NCI-H345 treated with DMSO at 0.1 percent for 48 hours (cell line): ENCODE results near the gene PRM1.

Experiments
- DNase-seq: peaks from one replicate; lab custom pipeline; 2025; ENCODE audit not compliant: unreplicated experiment; lab: John Stamatoyannopoulos, UW

PRM1 gene

DNA sequence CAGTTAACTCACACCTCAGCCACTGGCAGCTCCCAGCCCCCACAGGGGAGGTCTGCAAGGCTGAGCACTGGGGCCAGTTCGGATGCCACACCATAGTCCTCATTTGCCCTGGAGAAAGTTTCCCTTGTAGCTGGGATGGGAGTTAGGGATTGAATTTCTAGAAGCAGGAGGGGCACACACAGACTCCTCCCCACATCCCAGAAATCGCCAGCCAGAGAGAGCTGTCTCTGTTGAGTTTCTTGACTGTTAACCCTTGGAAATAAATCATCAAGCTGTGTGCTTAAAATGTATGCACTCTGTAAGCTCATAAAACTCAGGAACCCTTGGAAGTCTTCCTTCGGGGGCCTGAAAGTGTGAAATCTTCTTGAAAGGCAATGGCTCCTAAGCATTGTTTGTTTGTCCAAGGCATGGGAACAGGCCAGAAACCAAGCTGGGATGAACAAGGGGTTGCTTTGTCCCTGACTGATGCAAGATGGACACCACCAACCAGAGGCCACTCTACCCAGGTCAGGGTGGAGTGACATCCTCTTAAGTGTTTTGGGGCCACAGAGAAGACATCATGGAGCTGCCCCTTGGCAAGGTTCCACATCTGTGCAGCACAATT, 7.3 kb downstream of the PRM1 start:
- DNase-seq: no peak

- no peak for DNase-seq
These were observed 8.0 kb downstream of the PRM1 start, which contains the start of gene PRM3 for GRCh38 chr16:11272921-11273720. PRM3 (minus strand) TSS chr16:11273629; CDS start chr16:11273595, 34 bp downstream.

DNA sequence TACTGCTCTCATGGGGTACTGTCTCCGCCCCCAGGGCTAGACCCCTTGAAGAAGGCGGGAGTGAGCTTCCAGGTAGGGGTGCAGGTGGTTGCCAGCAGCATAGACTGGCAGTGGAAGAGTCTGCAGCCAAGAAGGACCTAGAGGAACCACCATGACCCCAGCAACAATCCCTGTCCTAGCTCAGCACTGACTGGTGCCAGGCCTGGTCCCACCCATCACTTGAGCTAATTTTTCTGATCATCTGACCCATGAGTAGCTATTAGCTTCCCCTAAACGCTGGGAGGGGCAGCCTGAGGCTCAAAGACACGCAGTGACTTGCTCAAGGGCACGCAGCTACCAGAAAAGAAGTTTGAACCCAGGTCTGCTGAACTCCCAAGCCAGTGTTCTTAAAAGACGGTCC, 8.6 kb downstream of the PRM1 start:
- no peak for DNase-seq

DNA sequence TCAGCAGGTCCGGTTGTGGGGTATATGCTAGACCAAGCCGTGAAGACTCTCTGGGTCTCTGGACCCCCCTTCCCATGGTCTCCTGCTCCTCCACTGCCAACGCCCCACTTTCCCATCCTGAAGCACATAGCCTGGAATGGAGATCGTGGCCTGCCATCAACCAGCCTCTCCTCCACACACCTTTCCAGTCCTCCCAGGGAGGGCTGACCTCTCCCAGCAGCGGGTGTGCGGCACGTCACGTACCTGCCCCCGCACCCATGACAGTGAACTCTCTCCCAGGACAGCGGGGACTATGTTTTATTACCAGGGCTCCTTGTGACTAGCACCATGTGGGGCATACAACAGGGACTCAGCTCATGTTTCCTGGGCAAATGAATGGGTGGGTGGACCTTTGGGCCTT, 9.5 kb downstream of the PRM1 start:
- no peak for DNase-seq

- no peak for DNase-seq
These were observed 10.4 kb downstream of the PRM1 start for GRCh38 chr16:11270602-11271162.

DNA sequence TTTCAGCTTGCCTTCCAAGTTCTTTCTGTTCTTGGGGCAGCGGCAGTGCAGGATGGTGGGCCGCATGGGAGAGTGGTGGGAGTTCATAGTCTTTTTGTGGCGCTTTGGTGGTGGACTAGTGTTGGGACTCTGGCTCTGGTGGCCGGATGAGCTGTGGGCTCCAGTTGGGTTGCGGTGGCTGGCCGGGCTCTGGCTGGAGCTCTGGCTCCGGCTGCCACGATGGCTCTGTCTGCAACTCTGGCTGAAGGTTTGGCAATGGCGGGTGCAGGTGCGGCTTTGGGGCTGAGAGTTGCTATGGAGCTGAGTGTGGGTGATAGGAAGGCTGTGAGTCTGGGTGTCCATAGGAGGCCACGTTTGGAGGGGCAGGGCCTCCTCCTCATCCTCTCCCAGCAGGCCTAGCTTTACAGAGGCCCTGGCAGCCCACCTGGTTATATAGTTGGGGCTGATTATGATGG, 12.2 kb downstream of the PRM1 start, which contains the start of gene TNP2:
Gene TNP2, minus strand, starts transcription at position 405 of the 455 bp plus-strand sequence. Its CDS starts 63 bp downstream, at position 342.
- DNase-seq: no peak

- DNase-seq: no peak
These were observed 16.0 kb downstream of the PRM1 start for GRCh38 chr16:11265124-11265523.

DNA sequence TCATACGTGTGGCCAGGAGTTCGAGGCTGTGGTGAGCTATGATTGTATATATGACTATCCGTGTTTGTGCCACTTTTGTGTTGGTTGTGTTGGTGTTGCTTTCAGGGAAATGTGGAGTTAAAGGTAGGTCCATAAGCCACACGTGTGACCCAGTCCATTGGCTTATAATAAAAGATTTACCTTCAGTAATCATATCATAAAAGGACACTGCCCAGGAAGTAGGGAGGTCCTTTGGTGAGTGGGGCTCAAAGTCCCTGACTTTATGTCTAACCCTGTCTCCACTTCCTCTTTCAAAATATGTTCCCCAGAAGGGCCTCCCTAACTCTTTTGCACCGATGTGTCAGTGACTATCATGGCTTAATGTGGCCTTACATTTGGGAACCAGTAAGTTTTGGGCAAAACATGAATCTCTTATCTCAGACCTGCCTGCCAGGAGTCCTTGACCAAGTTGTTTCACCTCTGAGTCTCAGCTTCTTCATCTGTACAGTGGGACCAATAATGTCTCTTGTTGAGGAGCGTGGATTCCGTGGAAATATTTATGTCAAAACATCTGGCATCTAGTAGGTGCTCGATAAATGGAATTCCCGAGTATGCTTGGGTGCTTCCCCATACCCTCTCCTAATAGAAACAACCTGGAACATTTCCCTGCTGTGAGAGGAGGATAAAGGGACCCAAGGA, 16.8 kb downstream of the PRM1 start:
- no peak for DNase-seq

DNA sequence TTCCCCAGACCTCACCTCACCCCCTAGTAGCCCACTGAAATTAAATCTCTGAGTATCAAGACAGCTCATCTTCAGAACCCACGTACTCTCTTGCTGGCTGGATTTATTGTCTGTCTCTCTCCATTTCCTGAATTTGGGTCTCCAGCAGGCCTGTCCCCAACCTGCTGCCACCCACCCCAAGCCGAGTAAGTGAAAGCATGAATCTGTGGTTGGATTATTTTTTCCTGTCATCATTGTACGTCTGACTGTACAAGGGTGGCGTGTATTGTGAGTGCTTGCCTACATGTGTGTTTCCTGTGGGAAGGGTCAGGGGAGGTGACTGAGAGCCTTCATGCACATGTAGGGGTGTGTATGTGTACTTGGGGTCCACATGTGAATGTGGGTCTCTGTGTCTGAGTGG, 17.4 kb downstream of the PRM1 start:
- DNase-seq: no peak

GRCh38 chr16:11262915-11263314, 18.2 kb downstream of the PRM1 start:
- DNase-seq: no peak

DNA sequence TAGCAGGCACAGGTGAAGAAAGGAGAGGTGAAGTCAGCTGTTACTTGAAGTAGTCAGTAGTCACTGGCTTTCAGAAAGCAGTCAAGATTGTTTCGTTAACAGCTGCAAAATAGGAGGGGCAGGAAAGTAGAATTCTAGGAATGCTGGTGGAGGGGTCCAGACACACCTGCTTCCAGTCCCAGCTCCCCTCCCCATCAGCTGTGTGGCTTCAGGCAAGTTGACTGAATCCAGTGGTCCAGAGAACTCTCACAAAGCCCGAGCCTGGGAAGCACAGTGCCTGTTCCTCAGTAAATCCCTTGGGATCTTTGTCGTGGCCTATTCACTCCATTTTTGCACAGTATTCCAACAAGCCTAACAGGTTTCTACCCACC, 20.5 kb downstream of the PRM1 start:
- no peak for DNase-seq

DNA sequence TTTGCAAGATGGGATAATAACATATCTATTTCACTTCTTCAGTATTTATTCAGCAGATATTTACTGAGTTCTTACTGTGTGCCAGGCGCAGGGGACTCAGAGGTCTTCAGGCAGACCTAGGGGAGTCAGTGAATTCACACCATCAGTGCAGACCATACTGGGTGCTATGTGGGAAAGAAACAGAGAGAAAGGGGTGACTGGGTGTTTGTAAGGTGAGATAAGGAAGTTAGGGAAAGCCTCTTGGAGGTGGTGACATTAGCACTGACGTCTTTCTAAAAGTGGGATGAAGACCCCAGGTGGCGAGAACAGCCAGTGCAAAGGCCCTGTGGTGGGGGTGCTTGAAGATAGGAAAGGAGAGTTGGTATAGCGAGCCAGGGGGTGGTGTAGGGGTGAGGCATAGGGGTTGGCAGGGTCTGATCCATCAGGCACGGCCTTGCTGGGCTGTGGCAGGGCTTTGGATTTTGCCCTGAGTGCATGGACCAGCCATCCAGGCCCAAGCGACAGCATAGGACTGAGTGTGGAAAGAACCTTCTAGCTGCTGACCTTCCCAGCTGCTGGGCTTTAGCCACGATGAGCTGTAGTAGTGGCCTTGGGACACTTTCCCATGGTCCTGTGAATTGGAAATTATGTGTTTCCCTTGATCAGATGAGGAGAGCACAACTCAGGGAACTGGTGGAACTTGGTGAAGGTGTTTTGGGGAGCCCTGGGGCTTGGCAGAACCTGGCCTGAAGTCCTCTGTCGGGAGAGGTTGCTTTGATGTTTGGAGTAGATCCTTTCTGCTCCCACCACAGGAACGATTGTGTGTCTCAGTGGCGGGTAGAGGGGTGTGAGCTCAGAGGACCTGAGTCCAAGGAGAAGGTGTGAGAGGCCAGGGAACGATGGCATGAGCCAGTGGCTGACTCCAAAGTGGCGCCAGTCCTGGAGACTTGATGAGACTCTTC, 21.2 kb downstream of the PRM1 start:
- no peak for DNase-seq

DNA sequence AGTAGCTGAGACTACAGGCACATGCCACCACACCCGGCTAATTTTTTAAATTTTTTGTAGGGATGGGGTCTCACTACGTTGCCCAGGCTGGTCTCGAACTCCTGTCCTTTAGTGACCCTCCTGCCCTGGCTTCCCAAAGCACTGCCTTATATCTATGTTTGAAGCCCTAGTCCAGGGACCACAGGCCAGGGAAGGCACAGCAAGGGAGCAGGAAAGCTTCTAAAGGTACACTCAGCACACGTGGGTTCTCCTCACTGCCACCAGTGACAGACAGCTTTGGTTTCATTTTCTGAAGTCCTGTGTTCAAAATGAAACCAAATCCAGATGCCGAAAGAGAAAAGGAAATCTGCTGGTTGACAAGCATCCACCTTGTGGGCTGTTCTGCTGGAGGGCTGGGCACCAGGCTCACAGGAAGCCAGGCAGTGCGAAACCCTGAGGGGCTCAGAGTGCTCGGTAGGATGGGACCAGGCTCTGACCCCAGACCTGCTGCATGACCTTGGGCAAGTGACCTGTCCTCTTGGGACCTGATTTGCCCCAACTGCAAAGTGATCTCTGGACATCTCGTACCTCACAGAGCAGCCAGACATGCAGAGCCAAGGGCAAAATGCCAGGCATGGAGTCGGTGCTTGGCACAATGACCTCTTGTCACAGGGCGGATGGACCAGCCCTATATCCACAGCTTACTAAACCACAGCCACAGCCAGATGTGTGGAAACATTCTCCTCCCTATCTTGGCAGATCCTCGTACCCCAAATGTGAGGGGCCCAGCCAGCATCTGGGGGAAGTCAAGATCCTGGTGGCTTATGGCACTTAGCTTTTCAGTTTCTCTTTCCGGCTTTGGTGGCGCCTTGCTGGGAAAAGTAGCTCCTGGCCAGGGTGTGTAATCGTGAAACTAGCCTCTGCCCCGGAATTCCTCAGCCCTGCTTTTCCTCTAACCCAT, 22.3 kb downstream of the PRM1 start:
- DNase-seq: no peak

DNA sequence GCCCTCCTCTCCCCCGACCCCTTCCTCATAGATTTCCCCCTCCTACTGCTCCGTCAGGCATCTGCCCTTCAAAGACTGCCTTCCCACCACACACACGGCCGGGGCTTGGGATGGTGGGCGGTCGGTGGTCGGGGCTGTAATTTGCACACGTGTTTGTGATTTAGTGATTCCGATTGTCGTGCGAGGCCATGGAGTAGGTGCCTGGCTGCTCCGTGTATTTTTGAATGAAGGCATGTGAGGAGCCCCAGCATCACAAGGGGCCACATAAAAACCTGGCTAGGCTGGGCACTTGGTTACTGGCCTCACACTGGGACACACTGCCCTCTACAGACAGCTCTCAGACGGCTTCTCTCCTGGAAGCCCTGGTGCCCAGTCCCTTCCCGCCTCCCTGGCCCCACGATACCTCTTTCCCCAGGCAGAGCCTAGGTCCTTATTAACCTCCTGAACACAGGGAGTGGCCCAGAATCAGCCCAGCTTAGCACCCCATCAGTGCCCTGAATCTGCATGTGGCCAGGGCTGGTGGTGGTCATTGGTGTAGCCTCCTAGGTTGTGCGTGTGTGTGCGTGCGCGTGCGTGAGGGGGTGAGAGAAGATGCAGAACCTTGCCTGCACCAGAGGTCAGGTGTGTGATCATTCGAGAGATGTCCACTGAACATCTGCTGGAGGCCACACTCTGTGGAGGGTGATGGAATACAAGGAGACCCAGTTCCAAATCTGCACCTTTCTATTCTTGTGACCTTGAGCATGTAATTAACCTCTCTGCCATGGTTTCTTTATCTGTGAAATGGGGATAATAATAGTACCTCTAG, 23.8 kb downstream of the PRM1 start:
- peak; percentile 50 for DNase-seq

- DNase-seq: peak; percentile 22
These were observed 24.4 kb downstream of the PRM1 start for GRCh38 chr16:11256661-11257130.

DNA sequence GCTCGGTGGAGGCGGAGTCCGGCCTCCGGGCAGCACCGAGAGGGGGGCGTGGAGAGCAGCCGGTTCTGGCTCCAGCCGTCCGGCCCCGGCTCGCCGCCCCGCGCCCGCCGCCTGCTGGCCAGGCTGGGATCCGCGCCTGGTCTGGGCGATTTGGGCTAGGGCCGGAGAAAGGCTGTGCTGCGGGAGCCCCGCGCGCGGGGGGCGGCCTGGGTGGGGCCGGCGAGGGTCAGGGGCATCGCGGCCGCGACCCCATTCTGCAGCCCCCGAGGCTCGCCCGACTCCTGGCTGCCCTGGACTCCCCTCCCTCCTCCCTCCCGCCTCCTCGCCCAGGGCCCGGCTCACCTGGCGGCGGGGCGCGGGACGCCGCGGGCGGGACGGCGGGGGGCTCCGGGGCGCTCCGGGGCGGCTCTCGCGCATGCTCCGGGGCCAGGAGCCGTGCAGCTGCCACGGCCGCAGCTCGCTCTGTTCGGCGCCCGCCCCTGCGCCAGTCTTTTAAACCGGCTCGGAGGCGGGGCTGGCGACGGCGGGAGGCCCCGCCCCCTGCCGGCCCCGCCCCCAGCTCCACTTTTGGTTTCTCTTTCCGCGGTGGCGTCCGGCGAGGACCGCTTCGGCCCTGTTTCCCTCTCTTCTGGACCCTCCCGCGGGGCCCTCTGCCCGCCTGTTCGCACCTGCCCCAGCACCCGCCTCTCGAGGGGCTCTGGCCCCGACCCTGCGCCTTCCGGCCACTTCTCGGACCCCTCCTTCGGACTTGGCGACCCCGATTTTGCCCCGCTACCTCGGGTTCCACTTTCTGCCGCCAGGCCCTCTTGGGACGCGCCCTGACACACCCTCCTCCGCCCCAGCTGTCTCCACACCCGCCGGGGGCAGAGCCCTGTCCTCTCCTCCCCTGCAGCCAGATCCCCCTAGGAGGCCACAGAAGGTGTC, 25.1 kb downstream of the PRM1 start, which contains the start of gene SOCS1:
Gene SOCS1, minus strand, starts transcription at position 468 of the 924 bp plus-strand sequence. CDS start 726 bp downstream, outside the sequence.
- DNase-seq: peak; percentile 67
